HEK293 (cell line): ENCODE measurements around the gene ARHGAP28.

Experiments
- ATF2 ChIP-seq: fragments of 450-650 bp; formaldehyde crosslinking; IDR thresholded peaks from 2 replicates; pipeline ENCODE4 v1.5.1; 2016; ENCODE audit warnings: missing biosample characterization, missing genetic modification characterization, low read depth
- KLF17 ChIP-seq: fragments of 450-650 bp; formaldehyde crosslinking; IDR thresholded peaks from 2 replicates; pipeline ENCODE4 v1.5.1; 2016; ENCODE audit warnings: missing biosample characterization, missing genetic modification characterization
- MYNN ChIP-seq: fragments of 450-650 bp; formaldehyde crosslinking; IDR thresholded peaks from 2 replicates; pipeline ENCODE4 v1.5.1; 2016; ENCODE audit warnings: missing biosample characterization, missing genetic modification characterization, borderline replicate concordance
- YY1 ChIP-seq: fragments of 450-650 bp; formaldehyde crosslinking; IDR thresholded peaks from 2 replicates; pipeline ENCODE4 v1.5.1; 2018; ENCODE audit warnings: missing biosample characterization, missing genetic modification characterization
- ZFP37 ChIP-seq: fragments of 450-650 bp; formaldehyde crosslinking; IDR thresholded peaks from 2 replicates; pipeline ENCODE4 v1.5.1; 2016; ENCODE audit warnings: missing biosample characterization, missing genetic modification characterization
- ZNF26 ChIP-seq: fragments of 450-650 bp; formaldehyde crosslinking; IDR thresholded peaks from 2 replicates; pipeline ENCODE4 v1.5.1; 2016; ENCODE audit warnings: missing biosample characterization, missing genetic modification characterization
- ZNF398 ChIP-seq: fragments of 450-650 bp; formaldehyde crosslinking; IDR thresholded peaks from 2 replicates; pipeline ENCODE4 v1.5.1; 2017; ENCODE audit warnings: missing biosample characterization, missing genetic modification characterization
- ZNF530 ChIP-seq: fragments of 450-650 bp; formaldehyde crosslinking; IDR thresholded peaks from 2 replicates; pipeline ENCODE4 v1.5.1; 2016; ENCODE audit warnings: low read depth, missing biosample characterization, missing genetic modification characterization
- ZNF768 ChIP-seq: fragments of 450-650 bp; formaldehyde crosslinking; IDR thresholded peaks from 2 replicates; pipeline ENCODE4 v1.5.1; 2018; ENCODE audit warnings: missing biosample characterization, mild to moderate bottlenecking, missing genetic modification characterization
- ZNF792 ChIP-seq: fragments of 450-650 bp; formaldehyde crosslinking; IDR thresholded peaks from 2 replicates; pipeline ENCODE4 v1.5.1; 2016; ENCODE audit warnings: missing biosample characterization, missing genetic modification characterization
- TF ChIP-seq, protein P1 (sequence below): fragments of 450-650 bp; formaldehyde crosslinking; IDR thresholded peaks from 2 replicates; pipeline ENCODE4 v1.5.1; 2017; ENCODE audit warnings: missing biosample characterization, mild to moderate bottlenecking, missing genetic modification characterization, moderate library complexity
- TF ChIP-seq, protein P2 (sequence below): fragments of 450-650 bp; formaldehyde crosslinking; IDR thresholded peaks from 2 replicates; pipeline ENCODE4 v1.5.1; 2016; ENCODE audit warnings: missing biosample characterization, missing genetic modification characterization
- TF ChIP-seq, protein P3 (sequence below): fragments of 450-650 bp; formaldehyde crosslinking; IDR thresholded peaks from 2 replicates; pipeline ENCODE4 v1.5.1; 2016; ENCODE audit warnings: missing biosample characterization, missing genetic modification characterization

- TF ChIP-seq, protein P1, sequence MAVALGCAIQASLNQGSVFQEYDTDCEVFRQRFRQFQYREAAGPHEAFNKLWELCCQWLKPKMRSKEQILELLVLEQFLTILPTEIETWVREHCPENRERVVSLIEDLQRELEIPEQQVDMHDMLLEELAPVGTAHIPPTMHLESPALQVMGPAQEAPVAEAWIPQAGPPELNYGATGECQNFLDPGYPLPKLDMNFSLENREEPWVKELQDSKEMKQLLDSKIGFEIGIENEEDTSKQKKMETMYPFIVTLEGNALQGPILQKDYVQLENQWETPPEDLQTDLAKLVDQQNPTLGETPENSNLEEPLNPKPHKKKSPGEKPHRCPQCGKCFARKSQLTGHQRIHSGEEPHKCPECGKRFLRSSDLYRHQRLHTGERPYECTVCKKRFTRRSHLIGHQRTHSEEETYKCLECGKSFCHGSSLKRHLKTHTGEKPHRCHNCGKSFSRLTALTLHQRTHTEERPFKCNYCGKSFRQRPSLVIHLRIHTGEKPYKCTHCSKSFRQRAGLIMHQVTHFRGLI = no peak
- TF ChIP-seq, protein P2, sequence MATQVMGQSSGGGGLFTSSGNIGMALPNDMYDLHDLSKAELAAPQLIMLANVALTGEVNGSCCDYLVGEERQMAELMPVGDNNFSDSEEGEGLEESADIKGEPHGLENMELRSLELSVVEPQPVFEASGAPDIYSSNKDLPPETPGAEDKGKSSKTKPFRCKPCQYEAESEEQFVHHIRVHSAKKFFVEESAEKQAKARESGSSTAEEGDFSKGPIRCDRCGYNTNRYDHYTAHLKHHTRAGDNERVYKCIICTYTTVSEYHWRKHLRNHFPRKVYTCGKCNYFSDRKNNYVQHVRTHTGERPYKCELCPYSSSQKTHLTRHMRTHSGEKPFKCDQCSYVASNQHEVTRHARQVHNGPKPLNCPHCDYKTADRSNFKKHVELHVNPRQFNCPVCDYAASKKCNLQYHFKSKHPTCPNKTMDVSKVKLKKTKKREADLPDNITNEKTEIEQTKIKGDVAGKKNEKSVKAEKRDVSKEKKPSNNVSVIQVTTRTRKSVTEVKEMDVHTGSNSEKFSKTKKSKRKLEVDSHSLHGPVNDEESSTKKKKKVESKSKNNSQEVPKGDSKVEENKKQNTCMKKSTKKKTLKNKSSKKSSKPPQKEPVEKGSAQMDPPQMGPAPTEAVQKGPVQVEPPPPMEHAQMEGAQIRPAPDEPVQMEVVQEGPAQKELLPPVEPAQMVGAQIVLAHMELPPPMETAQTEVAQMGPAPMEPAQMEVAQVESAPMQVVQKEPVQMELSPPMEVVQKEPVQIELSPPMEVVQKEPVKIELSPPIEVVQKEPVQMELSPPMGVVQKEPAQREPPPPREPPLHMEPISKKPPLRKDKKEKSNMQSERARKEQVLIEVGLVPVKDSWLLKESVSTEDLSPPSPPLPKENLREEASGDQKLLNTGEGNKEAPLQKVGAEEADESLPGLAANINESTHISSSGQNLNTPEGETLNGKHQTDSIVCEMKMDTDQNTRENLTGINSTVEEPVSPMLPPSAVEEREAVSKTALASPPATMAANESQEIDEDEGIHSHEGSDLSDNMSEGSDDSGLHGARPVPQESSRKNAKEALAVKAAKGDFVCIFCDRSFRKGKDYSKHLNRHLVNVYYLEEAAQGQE (tag by site-specific recombination) = no peak
- TF ChIP-seq ATF2 (no peak), ZNF768 (tag by site-specific recombination) (no peak), YY1 (tag by site-specific recombination) (no peak), KLF17 (tag by site-specific recombination) (no peak), ZNF530 (tag by site-specific recombination) (no peak), MYNN (no peak), ZNF398 (tag by site-specific recombination) (no peak), ZNF26 (no peak), ZFP37 (tag by site-specific recombination) (no peak), ZNF792 (tag by site-specific recombination) (no peak)
- TF ChIP-seq, protein P3, sequence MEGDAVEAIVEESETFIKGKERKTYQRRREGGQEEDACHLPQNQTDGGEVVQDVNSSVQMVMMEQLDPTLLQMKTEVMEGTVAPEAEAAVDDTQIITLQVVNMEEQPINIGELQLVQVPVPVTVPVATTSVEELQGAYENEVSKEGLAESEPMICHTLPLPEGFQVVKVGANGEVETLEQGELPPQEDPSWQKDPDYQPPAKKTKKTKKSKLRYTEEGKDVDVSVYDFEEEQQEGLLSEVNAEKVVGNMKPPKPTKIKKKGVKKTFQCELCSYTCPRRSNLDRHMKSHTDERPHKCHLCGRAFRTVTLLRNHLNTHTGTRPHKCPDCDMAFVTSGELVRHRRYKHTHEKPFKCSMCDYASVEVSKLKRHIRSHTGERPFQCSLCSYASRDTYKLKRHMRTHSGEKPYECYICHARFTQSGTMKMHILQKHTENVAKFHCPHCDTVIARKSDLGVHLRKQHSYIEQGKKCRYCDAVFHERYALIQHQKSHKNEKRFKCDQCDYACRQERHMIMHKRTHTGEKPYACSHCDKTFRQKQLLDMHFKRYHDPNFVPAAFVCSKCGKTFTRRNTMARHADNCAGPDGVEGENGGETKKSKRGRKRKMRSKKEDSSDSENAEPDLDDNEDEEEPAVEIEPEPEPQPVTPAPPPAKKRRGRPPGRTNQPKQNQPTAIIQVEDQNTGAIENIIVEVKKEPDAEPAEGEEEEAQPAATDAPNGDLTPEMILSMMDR (tag by site-specific recombination) = no peak
These were observed 16.1 kb downstream of the ARHGAP28 start for GRCh38 chr18:6745504-6746031.
